Activated CD4-positive, alpha-beta T cell treated with anti-CD3 and anti-CD28 coated beads, Interleukin-2, amount 50 U/mL, for 4 hours (primary cell): ENCODE measurements around the gene TUFT1.
A peak's percentile ranks its signal among the peaks of the same experiment; 100 is the strongest.

Experiments
- DNase-seq, 2 experiments: peaks; one replicate each; pipeline ENCODE4 v3.0.0-alpha.2; 2020

Gene TUFT1

GRCh38 chr1:151540021-151540981 is at the start of gene TUFT1:
Gene TUFT1 (plus strand): TSS chr1:151540309. CDS start chr1:151540367, 58 bp downstream.
- peak; percentile 92 for DNase-seq

GRCh38 chr1:151491641-151492040 is 48.5 kb upstream of the TUFT1 start:
- no peak for DNase-seq

GRCh38 chr1:151492120-151492519 is 48.0 kb upstream of the TUFT1 start:
- DNase-seq = no peak

- DNase-seq = no peak
These were observed 47.1 kb upstream of the TUFT1 start for GRCh38 chr1:151493042-151493441.

- DNase-seq = no peak
These were observed 45.3 kb upstream of the TUFT1 start for GRCh38 chr1:151494741-151495281.

GRCh38 chr1:151495316-151495715 is 44.8 kb upstream of the TUFT1 start:
- DNase-seq = no peak

- no peak for DNase-seq
These were observed 40.7 kb upstream of the TUFT1 start for GRCh38 chr1:151499365-151499764.

GRCh38 chr1:151499930-151500329 is 40.2 kb upstream of the TUFT1 start:
- DNase-seq = no peak

GRCh38 chr1:151501474-151501873 is 38.6 kb upstream of the TUFT1 start:
- DNase-seq = no peak

- no peak for DNase-seq
These were observed 37.9 kb upstream of the TUFT1 start for GRCh38 chr1:151502035-151502700.

- DNase-seq = no peak
These were observed 37.0 kb upstream of the TUFT1 start for GRCh38 chr1:151502859-151503780.

GRCh38 chr1:151504252-151504651 is 35.9 kb upstream of the TUFT1 start:
- no peak for DNase-seq

- DNase-seq = no peak
These were observed 35.4 kb upstream of the TUFT1 start for GRCh38 chr1:151504759-151505158.

GRCh38 chr1:151508833-151509232 is 31.3 kb upstream of the TUFT1 start:
- DNase-seq = no peak

GRCh38 chr1:151509350-151510019 is 30.6 kb upstream of the TUFT1 start:
- DNase-seq = no peak

GRCh38 chr1:151510020-151510405 is 30.1 kb upstream of the TUFT1 start:
- no peak for DNase-seq

GRCh38 chr1:151510614-151510956 is 29.5 kb upstream of the TUFT1 start:
- no peak for DNase-seq

- peak; percentile 77 to 81 for DNase-seq
These were observed 29.0 kb upstream of the TUFT1 start, which contains the start of gene CGN for GRCh38 chr1:151510957-151511635. Gene CGN (plus strand): TSS chr1:151511387. CDS start chr1:151518520, 7,133 bp downstream.

GRCh38 chr1:151511636-151512215 is 28.4 kb upstream of the TUFT1 start:
- DNase-seq = peak in 1 of 2 experiments; percentile 4

- DNase-seq = no peak
These were observed 27.8 kb upstream of the TUFT1 start for GRCh38 chr1:151512326-151512725.
